A549 (cell line): ENCODE results near the gene PARP11.

Experiments used
- HMGXB4 ChIP-seq: fragments of 250-450 bp; sonication (Bioruptor Pico); IDR thresholded peaks from 2 replicates; pipeline ENCODE4 v1.5.0; 2021; ENCODE audit warnings: mild to moderate bottlenecking, moderate library complexity, borderline replicate concordance
- HOXA7 ChIP-seq: fragments of 250-450 bp; sonication (Bioruptor Pico); IDR thresholded peaks from 2 replicates; pipeline ENCODE4 v1.5.0; 2020; ENCODE audit warnings: mild to moderate bottlenecking, moderate library complexity
- NR3C1 ChIP-seq: fragments of >200 bp; sonication (Bioruptor Twin); formaldehyde crosslinking; IDR thresholded peaks from 3 replicates; pipeline ENCODE4 v1.6.1; 2017
- POLR2A ChIP-seq: IDR thresholded peaks from 2 replicates; pipeline ENCODE4 v1.6.1; 2012; ENCODE audit warnings: mild to moderate bottlenecking, low read length
- RFX5 ChIP-seq: fragments of 450-650 bp; IDR thresholded peaks from 2 replicates; pipeline ENCODE4 v1.7.1; 2014; ENCODE audit warnings: antibody characterized with exemption, mild to moderate bottlenecking, moderate library complexity
- ZC3H11A ChIP-seq: fragments of 450-650 bp; IDR thresholded peaks from 2 replicates; pipeline ENCODE4 v1.6.1; 2014; ENCODE audit warnings: antibody characterized with exemption, mild to moderate bottlenecking
- TF ChIP-seq, protein P1 (sequence below): fragments of >200 bp; sonication (Bioruptor Twin); formaldehyde crosslinking; IDR thresholded peaks from 3 replicates; pipeline ENCODE4 v1.5.1; 2016
- TF ChIP-seq, protein P2 (sequence below): fragments of 450-650 bp; IDR thresholded peaks from 2 replicates; pipeline ENCODE4 v1.6.1; 2014; ENCODE audit warnings: antibody characterized with exemption
- TF ChIP-seq, protein P3 (sequence below): IDR thresholded peaks from 2 replicates; pipeline ENCODE4 v1.6.1; 2012; ENCODE audit warnings: low read depth, borderline replicate concordance

DNA sequence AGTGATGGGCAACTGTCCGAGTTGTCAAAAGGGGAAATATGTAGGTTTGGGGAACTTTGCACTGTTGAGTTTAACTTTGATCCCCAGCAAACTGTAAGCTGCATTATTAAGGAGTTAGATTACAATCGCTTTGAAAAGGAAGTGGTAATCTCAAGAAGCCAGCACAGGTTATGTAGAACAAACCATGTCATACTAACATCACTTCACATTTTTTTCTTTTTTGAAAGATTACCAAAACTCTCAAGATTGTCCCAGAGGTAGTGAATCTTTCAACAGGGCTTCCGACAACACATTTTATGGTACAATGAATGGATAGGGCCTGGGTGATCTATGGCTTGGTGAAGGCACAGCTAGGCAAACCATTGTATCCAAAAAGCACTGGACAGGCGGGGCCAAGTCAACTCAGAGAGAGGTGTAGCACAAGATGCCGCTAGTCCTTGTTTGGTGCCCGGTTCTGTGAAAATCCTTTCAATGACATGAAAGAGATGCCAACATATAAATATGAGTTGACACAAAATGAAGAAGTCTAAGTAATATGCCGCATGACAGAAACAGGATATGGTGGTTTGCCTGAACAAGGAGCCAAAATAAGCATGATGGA, 24.3 kb upstream of the PARP11 start:
- TF ChIP-seq, protein P1, sequence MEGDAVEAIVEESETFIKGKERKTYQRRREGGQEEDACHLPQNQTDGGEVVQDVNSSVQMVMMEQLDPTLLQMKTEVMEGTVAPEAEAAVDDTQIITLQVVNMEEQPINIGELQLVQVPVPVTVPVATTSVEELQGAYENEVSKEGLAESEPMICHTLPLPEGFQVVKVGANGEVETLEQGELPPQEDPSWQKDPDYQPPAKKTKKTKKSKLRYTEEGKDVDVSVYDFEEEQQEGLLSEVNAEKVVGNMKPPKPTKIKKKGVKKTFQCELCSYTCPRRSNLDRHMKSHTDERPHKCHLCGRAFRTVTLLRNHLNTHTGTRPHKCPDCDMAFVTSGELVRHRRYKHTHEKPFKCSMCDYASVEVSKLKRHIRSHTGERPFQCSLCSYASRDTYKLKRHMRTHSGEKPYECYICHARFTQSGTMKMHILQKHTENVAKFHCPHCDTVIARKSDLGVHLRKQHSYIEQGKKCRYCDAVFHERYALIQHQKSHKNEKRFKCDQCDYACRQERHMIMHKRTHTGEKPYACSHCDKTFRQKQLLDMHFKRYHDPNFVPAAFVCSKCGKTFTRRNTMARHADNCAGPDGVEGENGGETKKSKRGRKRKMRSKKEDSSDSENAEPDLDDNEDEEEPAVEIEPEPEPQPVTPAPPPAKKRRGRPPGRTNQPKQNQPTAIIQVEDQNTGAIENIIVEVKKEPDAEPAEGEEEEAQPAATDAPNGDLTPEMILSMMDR, result no peak
- TF ChIP-seq, protein P2, sequence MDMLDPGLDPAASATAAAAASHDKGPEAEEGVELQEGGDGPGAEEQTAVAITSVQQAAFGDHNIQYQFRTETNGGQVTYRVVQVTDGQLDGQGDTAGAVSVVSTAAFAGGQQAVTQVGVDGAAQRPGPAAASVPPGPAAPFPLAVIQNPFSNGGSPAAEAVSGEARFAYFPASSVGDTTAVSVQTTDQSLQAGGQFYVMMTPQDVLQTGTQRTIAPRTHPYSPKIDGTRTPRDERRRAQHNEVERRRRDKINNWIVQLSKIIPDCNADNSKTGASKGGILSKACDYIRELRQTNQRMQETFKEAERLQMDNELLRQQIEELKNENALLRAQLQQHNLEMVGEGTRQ, result no peak
- no peak for TF ChIP-seq ZC3H11A
- TF ChIP-seq POLR2A, result no peak
- TF ChIP-seq RFX5, result no peak
- TF ChIP-seq HOXA7, result no peak
- TF ChIP-seq NR3C1, result no peak
- TF ChIP-seq HMGXB4 (CRISPR knock-in tag), result no peak
- TF ChIP-seq, protein P3, sequence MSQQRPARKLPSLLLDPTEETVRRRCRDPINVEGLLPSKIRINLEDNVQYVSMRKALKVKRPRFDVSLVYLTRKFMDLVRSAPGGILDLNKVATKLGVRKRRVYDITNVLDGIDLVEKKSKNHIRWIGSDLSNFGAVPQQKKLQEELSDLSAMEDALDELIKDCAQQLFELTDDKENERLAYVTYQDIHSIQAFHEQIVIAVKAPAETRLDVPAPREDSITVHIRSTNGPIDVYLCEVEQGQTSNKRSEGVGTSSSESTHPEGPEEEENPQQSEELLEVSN, result no peak
